ENCODE data around the gene ABHD5. TPM values are rescaled to one million over a fixed set of nuclear protein-coding genes. Genes with fewer than 3 reads are reported as not detected.

Gene ABHD5
- total RNA-seq, 1 experiment from 2014 or later, result 10.5 TPM

DNA sequence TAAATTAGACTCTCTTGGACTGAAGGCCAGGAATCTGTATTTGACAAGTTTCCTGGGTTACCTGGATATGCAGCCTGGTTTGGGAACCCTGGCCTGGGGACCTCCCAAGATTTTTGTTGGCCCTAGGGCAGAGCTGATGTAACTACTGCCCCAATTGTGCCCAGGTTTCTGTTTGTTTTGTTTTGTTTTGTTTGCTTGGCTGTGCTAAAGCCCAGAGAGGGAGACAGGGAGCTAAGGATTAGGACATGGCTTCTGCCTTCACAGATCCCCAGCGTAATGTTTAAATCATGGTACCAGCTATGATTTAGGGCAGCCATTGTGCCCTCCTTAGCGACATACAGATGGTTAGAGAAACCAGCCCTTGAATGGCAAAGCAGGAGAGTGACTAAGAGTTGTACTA, 47.6 kb downstream of the ABHD5 start:
- in situ Hi-C loops (cut with HindIII; ENCODE audit: low pct_unique_long_range_greater_than_20kb, low sequenced_read_pairs), result no loop called here

DNA sequence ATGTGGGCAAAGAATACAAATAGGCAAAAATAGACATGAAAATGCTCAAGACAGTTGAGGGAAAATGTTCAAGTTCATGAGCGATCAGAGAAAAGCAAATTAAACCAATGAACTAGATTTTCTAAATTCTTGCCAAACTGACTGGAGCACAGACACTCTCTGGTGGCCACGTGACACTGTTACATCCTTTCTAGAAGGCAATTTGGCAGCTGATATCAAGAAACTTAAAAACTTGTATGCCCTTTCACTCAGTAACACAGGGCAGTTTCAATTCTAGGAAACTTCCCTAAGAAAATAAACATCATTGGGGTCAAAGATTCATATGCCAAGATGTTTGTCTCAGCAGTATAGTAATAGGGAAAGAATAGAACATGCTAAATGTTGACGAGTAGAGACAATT, 52.2 kb downstream of the ABHD5 start:
- TF ChIP-seq, protein P1, sequence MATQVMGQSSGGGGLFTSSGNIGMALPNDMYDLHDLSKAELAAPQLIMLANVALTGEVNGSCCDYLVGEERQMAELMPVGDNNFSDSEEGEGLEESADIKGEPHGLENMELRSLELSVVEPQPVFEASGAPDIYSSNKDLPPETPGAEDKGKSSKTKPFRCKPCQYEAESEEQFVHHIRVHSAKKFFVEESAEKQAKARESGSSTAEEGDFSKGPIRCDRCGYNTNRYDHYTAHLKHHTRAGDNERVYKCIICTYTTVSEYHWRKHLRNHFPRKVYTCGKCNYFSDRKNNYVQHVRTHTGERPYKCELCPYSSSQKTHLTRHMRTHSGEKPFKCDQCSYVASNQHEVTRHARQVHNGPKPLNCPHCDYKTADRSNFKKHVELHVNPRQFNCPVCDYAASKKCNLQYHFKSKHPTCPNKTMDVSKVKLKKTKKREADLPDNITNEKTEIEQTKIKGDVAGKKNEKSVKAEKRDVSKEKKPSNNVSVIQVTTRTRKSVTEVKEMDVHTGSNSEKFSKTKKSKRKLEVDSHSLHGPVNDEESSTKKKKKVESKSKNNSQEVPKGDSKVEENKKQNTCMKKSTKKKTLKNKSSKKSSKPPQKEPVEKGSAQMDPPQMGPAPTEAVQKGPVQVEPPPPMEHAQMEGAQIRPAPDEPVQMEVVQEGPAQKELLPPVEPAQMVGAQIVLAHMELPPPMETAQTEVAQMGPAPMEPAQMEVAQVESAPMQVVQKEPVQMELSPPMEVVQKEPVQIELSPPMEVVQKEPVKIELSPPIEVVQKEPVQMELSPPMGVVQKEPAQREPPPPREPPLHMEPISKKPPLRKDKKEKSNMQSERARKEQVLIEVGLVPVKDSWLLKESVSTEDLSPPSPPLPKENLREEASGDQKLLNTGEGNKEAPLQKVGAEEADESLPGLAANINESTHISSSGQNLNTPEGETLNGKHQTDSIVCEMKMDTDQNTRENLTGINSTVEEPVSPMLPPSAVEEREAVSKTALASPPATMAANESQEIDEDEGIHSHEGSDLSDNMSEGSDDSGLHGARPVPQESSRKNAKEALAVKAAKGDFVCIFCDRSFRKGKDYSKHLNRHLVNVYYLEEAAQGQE (IDR thresholded peaks at IDR 0.05; ENCODE audit: insufficient read depth in 1 of 2, low read depth in 2 of 2, low read length in 1 of 2), result no peak
- TF ChIP-seq POLR2AphosphoS5 (IDR thresholded peaks at IDR 0.05; ENCODE audit: low read depth, low read length) (no peak), SIN3A (IDR thresholded peaks at IDR 0.05; ENCODE audit: borderline replicate concordance, insufficient read depth, low read depth, low read length) (no peak), TCF7L2 (IDR thresholded peaks at IDR 0.05; ENCODE audit: low read depth, low read length) (no peak)
- TF ChIP-seq, protein P2, sequence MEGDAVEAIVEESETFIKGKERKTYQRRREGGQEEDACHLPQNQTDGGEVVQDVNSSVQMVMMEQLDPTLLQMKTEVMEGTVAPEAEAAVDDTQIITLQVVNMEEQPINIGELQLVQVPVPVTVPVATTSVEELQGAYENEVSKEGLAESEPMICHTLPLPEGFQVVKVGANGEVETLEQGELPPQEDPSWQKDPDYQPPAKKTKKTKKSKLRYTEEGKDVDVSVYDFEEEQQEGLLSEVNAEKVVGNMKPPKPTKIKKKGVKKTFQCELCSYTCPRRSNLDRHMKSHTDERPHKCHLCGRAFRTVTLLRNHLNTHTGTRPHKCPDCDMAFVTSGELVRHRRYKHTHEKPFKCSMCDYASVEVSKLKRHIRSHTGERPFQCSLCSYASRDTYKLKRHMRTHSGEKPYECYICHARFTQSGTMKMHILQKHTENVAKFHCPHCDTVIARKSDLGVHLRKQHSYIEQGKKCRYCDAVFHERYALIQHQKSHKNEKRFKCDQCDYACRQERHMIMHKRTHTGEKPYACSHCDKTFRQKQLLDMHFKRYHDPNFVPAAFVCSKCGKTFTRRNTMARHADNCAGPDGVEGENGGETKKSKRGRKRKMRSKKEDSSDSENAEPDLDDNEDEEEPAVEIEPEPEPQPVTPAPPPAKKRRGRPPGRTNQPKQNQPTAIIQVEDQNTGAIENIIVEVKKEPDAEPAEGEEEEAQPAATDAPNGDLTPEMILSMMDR (IDR thresholded peaks at IDR 0.05), result no peak
- ATAC-seq, result no peak
- ChIA-PET POLR2A (no interaction called here), CTCF (no interaction called here)
- BruUV-seq (replicated peaks), result no TSS peak
- no peak overlapping the region for H3K4me3 ChIP-seq (ENCODE audit: low read depth in 2 of 2, low read length in 2 of 2)
- no peaks in the 10 kb centered on the region for H3K36me3 ChIP-seq (ENCODE audit: control insufficient read depth, insufficient read depth, low read length)
- no peak for DNase-seq (ENCODE audit: low read depth, low spot score)
- H3K27me3 ChIP-seq (ENCODE audit: control insufficient read depth, insufficient read depth, low read length), result no peaks in the 10 kb centered on the region
- no peaks in the 10 kb centered on the region for H3K9me3 ChIP-seq (ENCODE audit: control insufficient read depth, insufficient read depth, low read depth, low read length)
- H3K27ac ChIP-seq (ENCODE audit: low read length), result no peak overlapping the region
- in situ Hi-C loops (cut with HindIII; ENCODE audit: low pct_unique_long_range_greater_than_20kb, low sequenced_read_pairs) (no loop called here), intact Hi-C loops (cut with micrococcal nuclease; ENCODE audit: unreplicated experiment) (no loop called here)
- no peaks in the 10 kb centered on the region for H3K4me1 ChIP-seq (ENCODE audit: control insufficient read depth, insufficient read depth, low read length)

More for the DNA sequence above, 47.6 kb downstream of the ABHD5 start:
- no peaks in the 10 kb centered on the region for H3K4me1 ChIP-seq (ENCODE audit: control insufficient read depth, insufficient read depth, low read length)
- CTCF ChIA-PET, result no interaction called here
- ATAC-seq, result no peak
- TF ChIP-seq TCF7L2 (IDR thresholded peaks at IDR 0.05; ENCODE audit: low read depth, low read length) (no peak), SIN3A (IDR thresholded peaks at IDR 0.05; ENCODE audit: borderline replicate concordance, insufficient read depth, low read depth, low read length) (no peak), POLR2AphosphoS5 (IDR thresholded peaks at IDR 0.05; ENCODE audit: low read depth, low read length) (no peak)
- TF ChIP-seq, protein P2 (IDR thresholded peaks at IDR 0.05), result no peak
- TF ChIP-seq, protein P1 (IDR thresholded peaks at IDR 0.05; ENCODE audit: insufficient read depth in 1 of 2, low read depth in 2 of 2, low read length in 1 of 2), result no peak
- DNase-seq (ENCODE audit: low read depth, low spot score), result no peak
- H3K36me3 ChIP-seq (ENCODE audit: control insufficient read depth, insufficient read depth, low read length), result no peaks in the 10 kb centered on the region
- H3K27ac ChIP-seq (ENCODE audit: low read length), result no peak overlapping the region
- POLR2A ChIA-PET, result no interaction called here
- H3K4me3 ChIP-seq (ENCODE audit: low read depth in 2 of 2, low read length in 2 of 2), result no peak overlapping the region
- intact Hi-C loops (cut with micrococcal nuclease; ENCODE audit: unreplicated experiment), result no loop called here
- BruUV-seq (replicated peaks), result no TSS peak
- no peaks in the 10 kb centered on the region for H3K9me3 ChIP-seq (ENCODE audit: control insufficient read depth, insufficient read depth, low read depth, low read length)
- H3K27me3 ChIP-seq (ENCODE audit: control insufficient read depth, insufficient read depth, low read length), result no peaks in the 10 kb centered on the region

Data from Panc1 (cell line).